CD4-positive, alpha-beta T cell treated with Interleukin-17A for 1 hour (primary cell): ENCODE results near the gene CFAP221.
"Not testable (repeated sequence)": the region's sequence is repeated elsewhere in the genome, so short reads cannot be mapped to it uniquely, and the experiment has no call there.

Experiments used
- DNase-seq: peaks from one replicate; pipeline ENCODE4 v3.0.0-alpha.2; 2020

The CFAP221 gene

GRCh38 chr2:119592436-119592835 lies 48.2 kb downstream of the CFAP221 start:
- no peak for DNase-seq

- DNase-seq: no peak
Observed at GRCh38 chr2:119596638-119597037, 52.4 kb downstream of the CFAP221 start.

- no peak for DNase-seq
Observed at GRCh38 chr2:119598596-119599263, 54.5 kb downstream of the CFAP221 start.

- DNase-seq: no peak
Observed at GRCh38 chr2:119599384-119599783, 55.1 kb downstream of the CFAP221 start.

- DNase-seq: no peak
Observed at GRCh38 chr2:119605096-119605495, 60.8 kb downstream of the CFAP221 start.

- no peak for DNase-seq
Observed at GRCh38 chr2:119606674-119607073, 62.4 kb downstream of the CFAP221 start.

GRCh38 chr2:119608553-119608952 lies 64.3 kb downstream of the CFAP221 start:
- DNase-seq: no peak

GRCh38 chr2:119609337-119609736 lies 65.1 kb downstream of the CFAP221 start:
- no peak for DNase-seq

GRCh38 chr2:119614140-119614539 lies 69.9 kb downstream of the CFAP221 start:
- not testable (repeated sequence) for DNase-seq

GRCh38 chr2:119616421-119616820 lies 72.2 kb downstream of the CFAP221 start:
- no peak for DNase-seq

- no peak for DNase-seq
Observed at GRCh38 chr2:119617455-119617854, 73.2 kb downstream of the CFAP221 start.

- DNase-seq: not testable (repeated sequence)
Observed at GRCh38 chr2:119618725-119619124, 74.5 kb downstream of the CFAP221 start.

- DNase-seq: no peak
Observed at GRCh38 chr2:119625226-119625625, 81.0 kb downstream of the CFAP221 start.

GRCh38 chr2:119629323-119629825 lies 85.1 kb downstream of the CFAP221 start:
- no peak for DNase-seq

GRCh38 chr2:119630121-119630520 lies 85.9 kb downstream of the CFAP221 start:
- no peak for DNase-seq

- no peak for DNase-seq
Observed at GRCh38 chr2:119637371-119637770, 93.1 kb downstream of the CFAP221 start.

GRCh38 chr2:119638246-119638645 lies 94.0 kb downstream of the CFAP221 start:
- DNase-seq: no peak

- no peak for DNase-seq
Observed at GRCh38 chr2:119638685-119639554, 94.7 kb downstream of the CFAP221 start.

GRCh38 chr2:119641562-119642258 lies 97.5 kb downstream of the CFAP221 start:
- peak; percentile 70 for DNase-seq

- no peak for DNase-seq
Observed at GRCh38 chr2:119644186-119644585, 99.9 kb downstream of the CFAP221 start.

GRCh38 chr2:119645173-119645855 lies 101.1 kb downstream of the CFAP221 start:
- no peak for DNase-seq

- DNase-seq: no peak
Observed at GRCh38 chr2:119646149-119646548, 101.9 kb downstream of the CFAP221 start.
